Metanephros (tissue), 1 donor: ENCODE data around the gene ZC3H8. TPM values are rescaled to one million over a fixed set of nuclear protein-coding genes. Genes with fewer than 3 reads are reported as not detected.

Source experiments
- total RNA-seq: library from RNA; depleted of rRNA; stranded (reverse); fragments of >200 nt; gene quantifications from one replicate; pipeline ENCODE4 v1.2.3, GENCODE V29; 2014

Gene ZC3H8
- total RNA-seq, result 15.4 TPM

DNA sequence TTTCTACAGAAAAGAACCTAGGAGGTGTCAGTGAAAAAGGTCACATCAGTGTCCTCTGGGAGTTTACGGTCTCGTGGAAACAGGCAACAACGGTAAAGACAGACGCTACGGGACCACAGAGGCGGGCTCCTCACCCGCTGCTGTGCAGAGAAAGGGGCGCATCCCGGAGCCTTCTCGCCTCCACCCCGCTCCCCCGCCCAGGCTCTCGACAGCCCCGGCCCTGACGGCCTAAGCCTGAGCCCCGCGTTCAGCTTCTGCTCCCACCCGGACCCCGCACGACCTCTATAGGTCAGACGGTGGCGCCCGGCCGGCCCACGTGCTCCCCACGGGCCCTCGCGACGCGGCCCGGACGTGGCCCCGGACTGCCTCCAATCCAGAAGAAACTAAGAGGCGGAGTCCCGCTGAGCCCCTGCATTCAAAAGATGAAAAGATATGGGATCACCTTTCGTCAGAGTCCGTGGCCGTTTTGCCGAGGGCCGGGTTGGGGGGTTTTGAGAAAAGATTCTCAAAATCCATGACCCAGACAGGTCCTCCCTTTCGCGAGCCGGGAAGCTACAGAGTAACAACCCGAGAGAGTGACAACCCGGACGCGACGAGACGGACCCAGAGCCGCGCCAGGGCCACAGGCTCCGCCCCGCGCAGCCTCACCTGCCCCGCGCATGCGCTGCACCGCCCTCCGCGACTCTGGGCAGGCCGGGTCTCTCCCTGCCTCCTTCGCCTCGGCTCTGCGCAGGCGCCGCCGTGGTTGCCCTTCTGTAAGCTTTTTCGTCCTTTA lies at the start of gene ZC3H8:
Gene ZC3H8 (minus strand): TSS at position 577 of the 775 bp plus-strand sequence. CDS start 61 bp downstream, at position 516.

DNA sequence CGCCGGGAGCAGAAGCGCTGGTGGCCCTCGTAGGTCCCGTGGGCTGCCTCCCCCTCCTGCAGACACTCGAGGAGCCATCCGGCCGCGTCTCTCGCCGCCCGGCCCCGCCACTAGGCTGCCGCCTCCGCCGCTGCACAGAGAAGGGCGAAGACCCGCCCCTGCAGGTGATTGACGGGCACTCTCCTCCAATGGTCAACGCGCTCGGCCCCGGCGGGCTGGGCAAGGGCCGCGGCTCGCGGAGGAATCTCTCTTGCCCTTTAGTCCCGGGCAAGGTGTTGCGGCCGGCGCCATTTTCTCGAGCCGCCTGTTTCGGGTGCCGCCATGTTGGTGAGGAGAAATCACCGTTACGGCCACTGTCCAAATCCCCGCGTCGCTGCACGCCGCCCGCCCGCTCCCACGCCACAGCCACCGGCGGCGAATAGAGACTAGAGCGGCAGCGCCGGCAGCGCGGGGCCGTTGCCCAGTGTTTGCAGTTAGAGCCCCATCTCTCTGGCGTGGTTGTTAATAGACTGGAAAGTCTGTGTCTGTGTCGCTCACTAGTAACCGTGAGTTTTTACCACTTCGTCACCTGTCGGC lies 20.6 kb upstream of the ZC3H8 start, which contains the start of gene ZC3H6:
Gene ZC3H6 (plus strand): TSS at position 287 of the 576 bp plus-strand sequence. CDS start 398 bp downstream, outside the sequence.

Other genes starting within 250 kb of the ZC3H8 start
- 15.0 TPM for gene TMEM87B, start 199.8 kb downstream of the ZC3H8 start, total RNA-seq
- gene FBLN7, start 116.7 kb downstream of the ZC3H8 start, total RNA-seq, result 12.6 TPM
- gene ZC3H6, start 20.6 kb upstream of the ZC3H8 start, total RNA-seq, result 12.8 TPM
- gene RGPD8, start 178.6 kb upstream of the ZC3H8 start, total RNA-seq, result 20.2 TPM
- 21.4 TPM for gene TTL, start 227.1 kb upstream of the ZC3H8 start, total RNA-seq